Adrenal gland (tissue), 12 donors: ENCODE data around the gene DCDC2B. TPM values are rescaled to one million over a fixed set of nuclear protein-coding genes. Genes with fewer than 3 reads are reported as not detected.
A peak's percentile ranks its signal among the peaks of the same experiment; 100 is the strongest.

ENCODE experiments used
- DNase-seq, 7 donors: peaks; one replicate each; pipeline ENCODE4 v3.0.0-alpha.2; 2019 to 2020
- H3K27ac ChIP-seq, 5 donors: fragments of 200-600 bp; sonication (generic) in 4 of 5; 1 replicate in 3 of 5; 2 replicates in 2 of 5; pipeline versions ENCODE4 v1.5.1 to v1.8.0; 2016 to 2020; ENCODE audit warnings: mild to moderate bottlenecking in 1 of 5
- H3K27me3 ChIP-seq: fragments of 200-600 bp; 2 replicates; pipeline ENCODE4 v1.8.0; 2021
- H3K36me3 ChIP-seq, 2 donors: fragments of 200-600 bp; replicated peaks in 1 of 2; 1 replicate in 1 of 2; 2 replicates in 1 of 2; pipeline versions ENCODE4 v1.5.1 to v1.8.0; 2018 to 2022
- H3K4me1 ChIP-seq, 2 donors: fragments of 200-600 bp; replicated peaks in 1 of 2; 1 replicate in 1 of 2; 2 replicates in 1 of 2; pipeline versions ENCODE4 v1.5.1 to v1.8.0; 2018 to 2021
- H3K4me3 ChIP-seq, 4 donors: fragments of 200-600 bp; sonication (generic) in 3 of 4; one replicate each; pipeline ENCODE4 v1.5.1; 2016 to 2018
- H3K9me3 ChIP-seq, 3 donors: fragments of 200-600 bp; sonication (generic) in 1 of 3; replicated peaks in 1 of 3; 1 replicate in 2 of 3; 2 replicates in 1 of 3; pipeline versions ENCODE4 v1.5.1 to v1.8.0; 2016 to 2021
- CTCF ChIP-seq, 6 experiments: fragments of 450-650 bp in 4 of 6; fragments of 200-600 bp in 2 of 6; sonication (generic) in 1 of 6; IDR thresholded peaks; 1 replicate in 5 of 6; 2 replicates in 1 of 6; pipeline versions ENCODE4 v1.5.1 to v1.8.0; 2016 to 2021; ENCODE audit warnings: antibody characterized with exemption in 6 of 6, mild to moderate bottlenecking in 2 of 6, moderate library complexity in 1 of 6
- POLR2A ChIP-seq, 2 donors: fragments of 450-650 bp; IDR thresholded peaks; one replicate each; pipeline ENCODE4 v1.6.1; 2017; ENCODE audit warnings: antibody characterized with exemption in 2 of 2, mild to moderate bottlenecking in 2 of 2, moderate library complexity in 1 of 2
- WGBS, 4 donors: extraction: QIAGEN DNeasy Blood & Tissue Kit in 2 of 4; methylation state at CpG; one replicate each; pipeline versions ENCODE4 v1.1.5 to v1.1.7; 2013 to 2017; 5-methylcytosine and 5-hydroxymethylcytosine counted together
- intact Hi-C, 2 donors: fragments of 100-400 bp; cut with DNase I; formaldehyde crosslinking; loops; one replicate each; pipeline versions ENCODE4 v1.14.1 to v1.15.0; 2022 to 2023
- polyA plus RNA-seq, 3 donors: library from polyadenylated mRNA; stranded (reverse); fragments of 200-250 nt in 2 of 3; fragments of 350-450 nt in 1 of 3; fragmentation: Illumina TruSeq in 1 of 3; extraction: RNeasy Lipid Tissue Mini Kit (QIAGEN cat#74804) in 1 of 3; gene quantifications; one replicate each; pipeline ENCODE4 v1.2.3, GENCODE V29; 2013 to 2014
- total RNA-seq, 9 donors: library from RNA; depleted of rRNA in 4 of 9; stranded (reverse); fragments of >200 nt in 4 of 9; fragments of 120-200 nt in 1 of 9; fragmentation: NEBNext Ultra II Directional in 1 of 9; extraction: Animal tissue kit (Norgen Biotek cat#: 25700) in 1 of 9; gene quantifications; one replicate each; pipeline versions ENCODE4 v1.1.0 to v1.2.4, GENCODE V29; 2013 to 2023
- donor health status: healthy with polysubstance abuse.
- donor health status: Bipolar disorder and iron deficiency.
- donor health status: DM: yes; HTN: yes; CAD: no.
- donor health status: DM: no; HTN: no; CAD: no.
- donor health status: DM: no; HTN: no; CAD: no.
- donor health status: DM: yes; HTN: yes; CAD: no.

The DCDC2B gene
- total and polyA plus RNA-seq, 12 donors: not detected

DNA sequence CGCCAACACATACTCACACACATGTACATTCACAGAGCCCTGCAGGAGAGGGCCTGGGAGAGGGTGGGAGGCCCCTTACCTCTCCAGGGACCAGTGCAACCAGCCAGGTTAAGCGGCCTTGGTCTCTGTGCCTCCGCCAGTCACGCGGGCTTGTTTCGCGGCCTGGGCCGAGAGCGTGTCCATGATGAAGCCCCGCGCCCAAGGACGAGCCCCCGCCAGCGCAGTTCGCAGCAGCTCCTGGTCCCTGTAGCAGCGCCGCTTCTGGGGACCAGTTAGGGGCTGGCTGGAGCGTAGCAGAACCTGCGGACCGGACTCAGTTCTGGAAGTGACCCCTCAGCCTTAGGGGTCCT is 30.9 kb downstream of the DCDC2B start:
- peak in 6 of 7 donors; percentile 61 to 72 (median 67) for DNase-seq
- no peak for TF ChIP-seq CTCF (IDR thresholded peaks at IDR 0.05)
- TF ChIP-seq POLR2A (IDR thresholded peaks at IDR 0.05): no peak
- Histone ChIP-seq H3K27ac (peak overlapping the region in 4 of 5 donors; percentile 68 to 95 (median 88)), H3K4me3 (peak overlapping the region in 2 of 4 donors; percentile 32 to 60), H3K4me1 (peaks cover 30 to 47% of the 10 kb centered on the region in 2 donors), H3K36me3 (peaks cover 0 to 3% of the 10 kb centered on the region in 2 donors), H3K9me3 (no peaks in the 10 kb centered on the region), H3K27me3 (no peaks in the 10 kb centered on the region)
- 39 to 83% (median 49%) methylated on average over 1 to 20 of the region's 20 CpGs for WGBS, 4 donors
- intact Hi-C loops: no loop called here

- peak overlapping the region; percentile 68 to 95 (median 83) for H3K27ac ChIP-seq
- peak; percentile 83 to 93 (median 86) for DNase-seq
- no peaks in the 10 kb centered on the region for H3K27me3 ChIP-seq
- intact Hi-C loops: no loop called here
- peak overlapping the region; percentile 15 to 60 (median 45) for H3K4me3 ChIP-seq
- TF ChIP-seq POLR2A (IDR thresholded peaks at IDR 0.05): peak; percentile 51 to 92
- TF ChIP-seq CTCF (IDR thresholded peaks at IDR 0.05): peak in 4 of 6 experiments; percentile 11 to 31 (median 28)
- peaks cover 24 to 41% of the 10 kb centered on the region in 2 donors for H3K4me1 ChIP-seq
- 0 to 2% (median 1%) methylated on average over 14 to 62 of the region's 62 CpGs for WGBS, 4 donors
- no peaks in the 10 kb centered on the region for H3K36me3 ChIP-seq
- H3K9me3 ChIP-seq: no peaks in the 10 kb centered on the region
Observed at GRCh38 chr1:32240140-32240951, 31.5 kb downstream of the DCDC2B start.

GRCh38 chr1:32241001-32241763 is 32.3 kb downstream of the DCDC2B start:
- peak in 1 of 6 experiments; percentile 1 for TF ChIP-seq CTCF (IDR thresholded peaks at IDR 0.05)
- peak in 1 of 2 donors; percentile 62 for TF ChIP-seq POLR2A (IDR thresholded peaks at IDR 0.05)
- Histone ChIP-seq H3K36me3 (no peaks in the 10 kb centered on the region), H3K9me3 (no peaks in the 10 kb centered on the region), H3K4me3 (peak overlapping the region; percentile 15 to 60 (median 45)), H3K4me1 (peaks cover 18 to 38% of the 10 kb centered on the region in 2 donors), H3K27me3 (no peaks in the 10 kb centered on the region), H3K27ac (peak overlapping the region; percentile 68 to 95 (median 83))
- peak; percentile 75 to 89 (median 81) for DNase-seq
- WGBS, 4 donors: 1 to 7% (median 3%) methylated on average over 6 to 55 of the region's 55 CpGs
- intact Hi-C loops: no loop called here

- peak in 1 of 7 donors; percentile 31 for DNase-seq
- no peaks in the 10 kb centered on the region for H3K27me3 ChIP-seq
- TF ChIP-seq CTCF (IDR thresholded peaks at IDR 0.05) (no peak), POLR2A (IDR thresholded peaks at IDR 0.05) (no peak)
- peak overlapping the region in 2 of 5 donors; percentile 46 to 92 for H3K27ac ChIP-seq
- peaks cover 12 to 33% of the 10 kb centered on the region in 2 donors for H3K4me1 ChIP-seq
- intact Hi-C loops: no loop called here
- no peaks in the 10 kb centered on the region for H3K9me3 ChIP-seq
- no peaks in the 10 kb centered on the region for H3K36me3 ChIP-seq
- H3K4me3 ChIP-seq: peak overlapping the region in 1 of 4 donors; percentile 13
- WGBS, 4 donors: 27 to 35% (median 34%) methylated on average over 6 to 7 of the region's 7 CpGs
Observed at GRCh38 chr1:32242341-32242851, 33.5 kb downstream of the DCDC2B start.
